ENCODE results near the gene CDKN1B.

DNA sequence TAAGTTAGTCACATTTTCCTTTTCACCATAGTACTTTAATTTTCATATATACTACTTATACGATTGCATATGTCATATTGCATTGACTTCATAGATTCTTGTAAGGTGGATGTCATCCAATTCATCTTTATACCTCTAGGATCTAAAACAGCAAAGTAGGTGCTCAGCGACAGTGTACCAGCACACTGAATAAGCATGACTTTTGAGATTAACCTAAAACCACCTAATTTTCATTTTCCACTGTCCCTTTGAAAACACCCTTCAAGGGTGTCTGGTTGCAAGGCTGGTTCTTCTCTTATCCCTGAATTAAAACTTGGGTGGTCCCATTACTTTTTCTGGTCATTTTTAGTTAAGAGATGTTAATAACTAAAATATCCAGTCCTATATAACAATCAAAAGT, 25.6 kb upstream of the CDKN1B start:
- no peak for TF ChIP-seq POLR2A (IDR thresholded peaks at IDR 0.05)
- TF ChIP-seq, protein P1, sequence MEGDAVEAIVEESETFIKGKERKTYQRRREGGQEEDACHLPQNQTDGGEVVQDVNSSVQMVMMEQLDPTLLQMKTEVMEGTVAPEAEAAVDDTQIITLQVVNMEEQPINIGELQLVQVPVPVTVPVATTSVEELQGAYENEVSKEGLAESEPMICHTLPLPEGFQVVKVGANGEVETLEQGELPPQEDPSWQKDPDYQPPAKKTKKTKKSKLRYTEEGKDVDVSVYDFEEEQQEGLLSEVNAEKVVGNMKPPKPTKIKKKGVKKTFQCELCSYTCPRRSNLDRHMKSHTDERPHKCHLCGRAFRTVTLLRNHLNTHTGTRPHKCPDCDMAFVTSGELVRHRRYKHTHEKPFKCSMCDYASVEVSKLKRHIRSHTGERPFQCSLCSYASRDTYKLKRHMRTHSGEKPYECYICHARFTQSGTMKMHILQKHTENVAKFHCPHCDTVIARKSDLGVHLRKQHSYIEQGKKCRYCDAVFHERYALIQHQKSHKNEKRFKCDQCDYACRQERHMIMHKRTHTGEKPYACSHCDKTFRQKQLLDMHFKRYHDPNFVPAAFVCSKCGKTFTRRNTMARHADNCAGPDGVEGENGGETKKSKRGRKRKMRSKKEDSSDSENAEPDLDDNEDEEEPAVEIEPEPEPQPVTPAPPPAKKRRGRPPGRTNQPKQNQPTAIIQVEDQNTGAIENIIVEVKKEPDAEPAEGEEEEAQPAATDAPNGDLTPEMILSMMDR (IDR thresholded peaks at IDR 0.05), result no peak
- no peak for TF ChIP-seq POLR2AphosphoS5 (IDR thresholded peaks at IDR 0.05)
